ENCODE measurements around the gene MIGA1.

DNA sequence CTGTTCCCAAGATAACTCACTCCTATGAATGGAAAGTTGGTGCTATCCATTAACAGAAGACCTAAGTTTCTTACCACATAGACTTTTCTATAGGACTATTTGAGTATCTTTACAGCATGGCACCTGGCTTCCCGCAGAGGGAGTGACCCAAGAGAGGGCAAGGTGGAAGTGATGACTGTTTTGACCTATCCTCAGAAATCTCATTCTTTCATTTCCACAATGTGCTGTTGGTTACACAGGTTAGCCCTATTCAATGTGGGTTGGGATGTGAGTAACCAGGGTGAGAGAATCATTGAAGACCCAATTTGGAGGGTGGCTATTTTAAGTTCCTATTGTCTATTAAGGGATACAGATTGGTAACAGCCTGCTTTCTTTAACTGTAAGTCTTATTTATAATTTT is 70.6 kb downstream of the MIGA1 start:
- no peak for TF ChIP-seq PHF8 (IDR thresholded peaks at IDR 0.05; ENCODE audit: borderline replicate concordance, low read length)
- no peak for TF ChIP-seq CTCF (IDR thresholded peaks at IDR 0.05 in 2 of 3, conservative IDR thresholded peaks at IDR 0.05 in 1 of 3; ENCODE audit: insufficient read depth in 2 of 3, low read depth in 1 of 3, low read length in 3 of 3)
- no peak for TF ChIP-seq SMC3 (conservative IDR thresholded peaks at IDR 0.05; ENCODE audit: insufficient read depth, low read depth, low read length)
- no peak for TF ChIP-seq GABPA (tag; conservative IDR thresholded peaks at IDR 0.05; ENCODE audit: low read depth)
- no peak for TF ChIP-seq TEAD2 (tag; IDR thresholded peaks at IDR 0.05)
- TF ChIP-seq EWSR1 (IDR thresholded peaks at IDR 0.05; ENCODE audit: borderline replicate concordance, low read depth, partially characterized antibody) = no peak
- TF ChIP-seq E2F6 (IDR thresholded peaks at IDR 0.05; ENCODE audit: borderline replicate concordance in 1 of 2, extremely low read depth in 1 of 2, insufficient read depth in 1 of 2, insufficient read length in 1 of 2, low read depth in 1 of 2, low read length in 1 of 2, poor library complexity in 1 of 2, severe bottlenecking in 1 of 2) = no peak
- no peak for TF ChIP-seq HOMEZ (CRISPR knock-in tag; IDR thresholded peaks at IDR 0.05)
- TF ChIP-seq TAF9B (IDR thresholded peaks at IDR 0.05; ENCODE audit: partially characterized antibody) = no peak
- no peak for TF ChIP-seq PRPF4 (IDR thresholded peaks at IDR 0.05; ENCODE audit: insufficient read depth, low read depth, low read length, poor library complexity, severe bottlenecking)
- no peak for TF ChIP-seq TCF7 (IDR thresholded peaks at IDR 0.05; ENCODE audit: borderline replicate concordance)
- no peak for TF ChIP-seq KDM1A (IDR thresholded peaks at IDR 0.05)

Data from K562 (cell line).